Superior temporal gyrus (tissue), 1 donor: Measurements from ENCODE around the gene C11orf71.

Source experiments
- DNase-seq: peaks from one replicate; pipeline ENCODE4 v3.0.0-alpha.2; 2016; ENCODE audit errors: extremely low spot score

Gene C11orf71

DNA sequence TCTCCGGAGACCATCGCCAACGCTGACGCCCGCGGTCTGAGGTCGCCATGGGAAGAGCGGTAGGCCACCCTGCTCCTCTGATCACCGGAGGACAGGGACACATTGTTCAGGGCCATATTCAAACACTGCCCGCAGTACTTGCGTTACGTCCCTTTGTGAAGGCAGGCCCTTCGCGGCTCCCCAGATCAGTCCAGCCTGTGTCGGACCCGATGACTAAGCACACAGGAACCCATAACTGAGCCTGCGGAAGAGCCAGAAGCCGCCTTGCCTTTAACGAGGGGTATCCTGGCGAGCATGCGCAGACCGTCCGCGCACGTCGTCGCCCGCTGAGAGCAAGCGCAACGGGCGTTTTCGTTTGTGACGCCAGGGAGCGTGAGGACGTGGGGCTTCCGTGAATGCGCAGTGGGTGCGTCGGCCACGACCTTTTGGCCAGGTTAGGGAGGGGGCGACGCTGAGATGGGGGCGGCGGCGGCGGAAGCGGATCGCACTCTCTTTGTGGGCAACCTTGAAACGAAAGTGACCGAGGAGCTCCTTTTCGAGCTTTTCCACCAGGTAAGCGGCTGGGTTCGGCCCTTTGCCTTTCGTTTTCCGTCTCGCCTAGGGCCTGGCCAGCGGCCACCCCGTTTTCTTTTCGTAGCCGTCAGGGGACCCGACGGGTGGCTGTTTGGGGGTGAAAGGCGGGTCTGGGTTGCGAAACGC, at the start of gene C11orf71, which contains the start of gene RBM7:
Gene C11orf71, minus strand, starts transcription at position 296 of the 699 bp plus-strand sequence. Its CDS starts 180 bp downstream, at position 116.
Gene RBM7, plus strand, starts transcription at position 451 of the 699 bp plus-strand sequence. Its CDS starts 6 bp downstream, at position 457.
- DNase-seq = peak; percentile 98

- DNase-seq = no peak
These were observed 49.5 kb upstream of the C11orf71 start for GRCh38 chr11:114449845-114450244.

DNA sequence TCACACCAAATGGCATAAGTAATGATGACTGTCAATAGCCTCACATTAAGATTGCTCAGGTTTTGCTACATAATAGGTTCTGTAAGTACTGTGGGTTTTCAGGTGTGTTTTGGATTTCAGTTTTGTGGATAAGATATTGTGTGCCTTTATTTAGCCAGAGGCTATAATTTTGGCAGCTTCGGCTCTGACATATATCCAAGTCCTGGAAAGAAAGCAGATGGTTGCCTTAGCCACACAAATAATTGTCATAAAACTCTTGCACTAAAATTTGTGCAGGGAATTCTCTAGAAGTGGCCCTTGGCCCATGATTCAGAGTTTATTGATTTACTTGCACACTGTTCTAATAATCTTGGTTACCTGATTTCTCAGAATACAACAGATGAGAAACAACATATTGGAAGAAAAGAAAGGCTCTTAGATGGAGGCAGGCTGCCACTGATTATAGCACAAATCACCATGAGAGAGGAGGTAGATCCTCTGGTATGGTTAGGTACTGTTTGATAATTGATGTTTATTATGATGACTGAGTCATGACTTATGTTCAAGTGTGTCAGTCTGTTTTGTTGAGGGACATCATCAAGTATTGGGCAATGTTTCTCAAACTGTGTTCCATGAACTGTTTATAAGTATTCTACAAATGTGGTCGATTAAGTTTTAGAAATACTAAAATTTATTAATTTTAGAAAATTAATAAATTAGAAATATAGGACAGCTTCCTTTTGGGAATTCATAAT, 48.6 kb upstream of the C11orf71 start:
- peak; percentile 22 for DNase-seq

DNA sequence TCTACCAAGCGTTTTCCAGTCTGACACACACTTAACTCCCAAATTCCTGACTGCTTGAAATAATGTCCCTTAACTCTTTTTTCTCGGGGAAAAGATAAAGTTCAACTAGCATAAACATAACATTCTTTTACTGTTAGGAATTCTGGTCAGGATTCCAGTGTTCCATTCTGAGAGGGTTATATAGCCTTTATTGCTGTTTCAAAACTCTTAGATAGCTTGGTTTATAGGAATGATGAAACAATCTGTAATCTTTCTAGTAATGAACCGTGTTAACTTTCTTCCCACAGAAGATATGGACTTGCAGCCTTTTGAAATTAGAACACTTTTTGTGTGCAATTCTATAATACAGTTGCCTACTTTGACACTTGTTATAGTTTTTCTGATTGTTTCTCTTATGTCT, 47.6 kb upstream of the C11orf71 start:
- no peak for DNase-seq

DNA sequence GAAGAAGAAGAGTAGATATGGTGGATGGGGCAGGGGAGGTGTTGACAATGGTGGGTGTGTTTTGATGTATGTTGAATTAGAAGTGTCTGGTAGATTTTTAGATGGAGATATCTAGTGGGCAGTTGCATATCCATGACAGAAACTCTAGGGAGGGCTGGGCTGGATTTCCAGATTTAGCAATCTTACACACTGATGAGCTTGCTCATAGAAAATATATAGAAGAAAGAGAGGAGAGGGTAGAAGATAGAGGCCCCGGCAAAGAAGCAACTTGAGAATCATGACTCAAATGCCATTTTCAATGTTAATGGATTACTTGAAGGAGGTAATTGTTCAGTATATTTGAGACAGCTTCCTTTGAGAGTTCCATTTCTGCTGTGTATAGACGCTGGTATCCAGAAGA, 47.1 kb upstream of the C11orf71 start:
- no peak for DNase-seq

GRCh38 chr11:114442536-114442935, 42.2 kb upstream of the C11orf71 start:
- no peak for DNase-seq

DNA sequence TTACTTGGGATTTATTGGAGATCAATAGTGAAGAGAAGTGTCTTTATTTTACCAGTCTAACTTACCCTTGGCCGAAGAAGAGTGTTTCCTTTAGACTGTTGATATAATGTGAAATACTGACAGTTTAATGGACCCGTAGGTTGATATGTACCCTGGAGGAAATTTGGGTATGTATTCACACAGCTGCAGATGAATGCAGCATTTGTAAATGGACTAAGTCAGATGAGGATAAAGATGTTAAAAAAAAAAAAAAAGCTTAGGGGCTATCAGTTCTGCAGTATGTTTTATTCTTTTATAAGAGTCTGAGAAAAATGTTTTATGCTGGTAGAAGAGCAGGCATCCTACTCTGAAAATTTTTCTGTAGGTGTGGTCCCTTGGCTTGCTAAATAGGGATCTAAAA, 41.6 kb upstream of the C11orf71 start:
- no peak for DNase-seq

DNA sequence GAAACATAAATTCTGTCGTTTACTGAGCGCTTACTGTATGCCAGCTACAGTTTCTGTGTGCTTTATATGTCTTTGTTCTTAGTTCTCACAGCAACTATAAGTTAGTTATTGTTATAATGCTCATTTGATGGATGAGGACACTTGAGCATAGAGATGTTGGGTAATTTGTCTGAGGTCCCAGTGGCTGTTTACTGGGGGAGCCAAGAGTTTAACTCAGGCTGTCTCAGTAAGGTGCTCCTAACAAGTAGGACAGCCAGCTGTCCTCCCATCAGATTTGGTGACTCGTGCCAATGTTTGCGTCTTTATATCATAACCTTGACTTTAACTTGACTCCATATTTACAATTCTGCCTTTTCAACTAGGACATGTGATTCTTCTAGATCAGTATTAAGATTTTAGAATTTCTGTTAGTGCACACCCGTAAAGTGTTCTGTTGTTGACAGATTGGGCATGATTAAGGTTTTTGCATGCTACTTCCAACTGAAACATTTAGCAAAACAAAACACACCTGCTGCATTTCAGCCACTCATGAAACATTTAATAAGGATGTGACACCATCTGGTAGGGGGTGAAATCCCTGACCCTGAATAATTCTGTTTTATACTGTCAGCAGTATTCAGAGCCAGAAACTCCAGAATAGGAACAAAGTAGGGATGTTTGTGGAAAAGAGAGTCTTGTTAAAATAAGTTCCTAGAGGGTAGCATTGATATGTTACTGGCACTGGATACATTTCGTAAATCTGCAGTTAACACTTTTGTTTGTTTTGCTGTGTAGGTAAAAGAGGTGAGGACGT, 40.9 kb upstream of the C11orf71 start:
- no peak for DNase-seq

DNA sequence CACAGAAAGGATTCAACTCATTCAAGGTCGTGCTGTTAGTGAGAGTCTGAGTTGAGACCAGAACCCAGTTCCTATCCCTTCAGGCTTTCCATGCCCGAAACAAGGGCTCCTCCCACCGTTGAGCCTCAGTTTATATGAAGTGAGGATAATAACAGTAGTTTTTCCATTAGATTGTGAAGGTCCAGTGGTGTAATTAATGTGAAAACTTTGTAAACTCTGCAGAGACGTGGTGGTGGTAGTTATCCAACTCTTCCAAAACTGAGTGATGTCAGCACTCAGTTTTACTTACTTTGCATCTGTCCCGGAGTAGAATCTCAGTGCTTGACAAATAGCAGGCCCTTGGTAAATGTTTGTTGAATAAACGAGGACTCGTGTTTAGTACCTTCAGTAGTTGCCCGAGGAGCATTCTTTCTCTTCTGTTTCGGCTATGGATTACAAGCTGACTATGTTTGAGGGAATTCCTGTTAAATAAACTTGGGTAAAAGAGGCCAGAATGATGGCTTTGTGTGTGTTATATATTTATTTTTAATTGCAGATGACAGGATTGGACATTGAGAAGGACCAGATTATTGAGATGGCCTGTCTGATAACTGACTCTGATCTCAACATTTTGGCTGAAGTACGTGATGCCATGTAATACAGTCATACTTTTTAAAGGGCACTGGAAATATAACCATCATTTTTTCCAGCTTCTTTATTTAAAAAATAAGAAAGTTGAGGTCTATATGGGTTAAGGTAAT, 40.0 kb upstream of the C11orf71 start:
- DNase-seq = no peak

- peak; percentile 97 for DNase-seq
These were observed 39.2 kb upstream of the C11orf71 start, which contains the start of gene REXO2 for GRCh38 chr11:114439229-114440120. Gene REXO2 (plus strand): TSS chr11:114439467. CDS start chr11:114439529, 62 bp downstream.

DNA sequence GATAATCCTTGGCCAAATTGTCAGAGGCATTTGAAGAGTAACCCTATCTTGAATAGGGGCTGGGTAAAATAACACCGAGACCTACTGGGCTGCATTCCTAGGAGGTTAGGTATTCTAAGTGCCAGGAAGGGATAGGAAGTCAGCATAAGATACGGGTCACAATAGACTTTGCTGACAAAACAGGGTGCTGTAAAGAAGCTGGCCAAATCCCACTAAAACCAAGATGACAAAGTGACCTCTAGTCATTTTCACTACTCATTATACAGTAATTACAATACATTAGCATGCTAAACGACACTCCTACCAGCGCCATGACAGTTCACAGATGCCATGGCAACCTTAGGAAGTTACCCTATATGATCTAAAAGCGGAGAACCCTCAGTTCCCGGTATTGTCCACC, 38.0 kb upstream of the C11orf71 start:
- no peak for DNase-seq

GRCh38 chr11:114433376-114433775, 33.1 kb upstream of the C11orf71 start:
- DNase-seq = no peak

- no peak for DNase-seq
These were observed 32.6 kb upstream of the C11orf71 start for GRCh38 chr11:114432893-114433292.

- no peak for DNase-seq
These were observed 30.0 kb upstream of the C11orf71 start for GRCh38 chr11:114430290-114430689.

GRCh38 chr11:114426280-114426679, 26.0 kb upstream of the C11orf71 start:
- no peak for DNase-seq

DNA sequence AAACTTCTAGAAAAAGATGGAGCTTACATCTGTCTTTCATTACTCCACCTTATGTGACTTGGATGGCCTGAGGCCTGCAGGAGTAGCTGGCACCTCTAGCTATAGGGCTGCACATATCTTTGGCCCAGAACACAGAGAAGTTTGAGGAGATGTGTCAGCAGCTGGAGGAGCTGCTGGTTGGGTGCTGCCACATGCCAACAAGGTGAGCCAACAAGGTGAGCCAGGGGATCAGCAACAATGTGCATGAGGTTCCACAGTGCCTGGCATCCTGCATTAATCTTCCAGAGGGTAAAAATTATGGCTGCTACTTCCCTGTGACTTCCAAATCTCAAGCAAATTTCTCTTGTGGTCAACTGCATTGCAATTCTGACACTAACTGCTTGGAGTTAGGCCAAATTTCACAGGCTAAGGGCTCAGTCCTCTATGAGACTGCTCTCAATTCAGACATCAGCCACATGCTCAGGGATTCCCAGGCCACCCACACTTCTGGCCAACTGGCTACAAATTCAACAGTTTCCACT, 16.2 kb upstream of the C11orf71 start:
- DNase-seq = no peak

- DNase-seq = no peak
These were observed 13.6 kb upstream of the C11orf71 start for GRCh38 chr11:114413958-114414357.

GRCh38 chr11:114412946-114413345, 12.6 kb upstream of the C11orf71 start:
- DNase-seq = no peak

DNA sequence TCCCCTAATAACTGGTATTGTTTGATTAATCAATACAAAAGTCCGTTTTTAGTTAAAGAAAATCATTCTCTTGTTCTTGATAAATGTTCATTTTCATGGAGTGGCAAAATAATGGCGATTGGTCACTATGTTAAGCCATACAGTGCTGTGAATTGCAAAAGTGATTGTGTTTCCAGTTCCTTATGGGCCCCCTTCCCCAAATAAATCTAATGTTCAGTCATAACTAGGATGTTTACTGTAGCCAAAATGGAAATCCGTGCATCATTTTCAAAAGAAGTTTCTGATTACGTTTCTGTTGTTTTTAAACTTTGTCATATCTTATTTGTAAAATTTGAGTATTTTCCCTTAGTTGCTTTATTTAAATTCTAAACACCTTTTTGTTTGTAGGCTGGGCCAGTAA, 1.0 kb upstream of the C11orf71 start:
- DNase-seq = no peak

DNA sequence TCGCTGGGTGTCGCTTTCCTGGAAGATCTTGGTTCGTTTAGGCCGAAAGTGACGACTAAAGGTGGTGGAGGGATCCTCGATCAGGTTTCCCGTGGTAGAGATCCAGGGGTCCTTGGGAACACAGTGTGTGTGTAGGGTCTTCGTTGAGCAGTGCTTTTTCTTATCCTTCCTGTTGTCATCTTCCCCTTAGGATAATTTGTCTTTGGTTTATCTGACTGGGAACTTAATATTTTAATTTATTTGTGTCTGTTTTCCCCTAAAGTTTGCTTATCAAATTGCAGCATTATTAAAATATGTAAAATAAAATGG, 558 bp upstream of the C11orf71 start:
- DNase-seq = no peak
